ENCODE data around the gene CDS1. TPM values are rescaled to one million over a fixed set of nuclear protein-coding genes. Genes with fewer than 3 reads are reported as not detected.

Gene CDS1
- total and polyA plus RNA-seq, 2 donors (not counting 3 experiments of a cell fraction or from before 2014, with no cell fraction given) = 0.01 TPM; not detected in 1

DNA sequence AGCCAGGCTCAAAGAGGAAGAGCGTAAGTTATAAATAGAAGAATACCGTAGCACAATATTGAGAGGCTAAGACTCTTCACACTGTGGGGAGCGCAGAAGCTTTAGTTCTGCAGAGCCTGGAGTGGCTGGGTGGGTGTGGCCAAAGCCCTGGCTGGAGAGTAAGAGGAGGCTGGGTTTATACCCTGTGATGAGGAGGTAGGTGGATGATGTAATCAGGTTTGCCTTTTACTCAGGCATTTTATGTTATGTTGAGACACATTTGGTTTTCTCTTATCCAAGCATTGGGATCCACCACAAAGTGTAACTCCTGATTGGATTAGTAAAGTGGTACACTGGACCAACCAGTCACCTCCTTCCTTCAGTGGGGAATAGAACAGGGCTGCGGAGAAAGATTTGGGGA is 13.9 kb downstream of the CDS1 start:
- H3K4me1 ChIP-seq (ENCODE audit: control insufficient read depth, extremely low read depth, insufficient read depth, low read length) = no peaks in the 10 kb centered on the region
- no peak overlapping the region for H3K4me3 ChIP-seq (replicated peaks in 1 of 3; ENCODE audit: insufficient read depth in 1 of 3, low read depth in 1 of 3, low read length in 3 of 3)
- H4K20me1 ChIP-seq (replicated peaks; ENCODE audit: control insufficient read depth, extremely low read depth, insufficient read depth, low read length) = no peaks in the 10 kb centered on the region
- H3K27ac ChIP-seq (ENCODE audit: insufficient read depth, low read depth, low read length) = no peak overlapping the region
- no peak overlapping the region for H3K4me2 ChIP-seq (ENCODE audit: insufficient read depth, low read length)
- POLR2A ChIA-PET = no interaction called here
- no peak overlapping the region for H2AFZ ChIP-seq (ENCODE audit: low read depth, low read length)
- no peak overlapping the region for H3K9ac ChIP-seq (replicated peaks; ENCODE audit: extremely low read depth, insufficient read depth, low read length)
- H3K9me1 ChIP-seq (replicated peaks; ENCODE audit: control insufficient read depth, extremely low read depth, insufficient read depth, low read length) = no peaks in the 10 kb centered on the region
- no peaks in the 10 kb centered on the region for H3K36me3 ChIP-seq (ENCODE audit: control insufficient read depth in 2 of 2, extremely low read depth in 1 of 2, insufficient read depth in 2 of 2, low read length in 2 of 2)
- H3K9me3 ChIP-seq (replicated peaks; ENCODE audit: control insufficient read depth, insufficient read depth, low read length) = no peaks in the 10 kb centered on the region
- no peak for DNase-seq (ENCODE audit: low read depth, low spot score)
- CTCF ChIA-PET = no interaction called here
- no peaks in the 10 kb centered on the region for H3K79me2 ChIP-seq (ENCODE audit: control insufficient read depth, insufficient read depth, low read length)
- peaks cover 5 to 6% of the 10 kb centered on the region in 2 experiments for H3K27me3 ChIP-seq (ENCODE audit: control insufficient read depth in 2 of 2, insufficient read depth in 2 of 2, low read length in 2 of 2)
- FAIRE-seq = no peak
- BruUV-seq (replicated peaks) = no TSS peak
- TF ChIP-seq MYC (IDR thresholded peaks at IDR 0.05; ENCODE audit: low read depth, low read length) (no peak), JUN (IDR thresholded peaks at IDR 0.05; ENCODE audit: borderline replicate concordance, insufficient read depth, insufficient read length, low read depth) (no peak), FOS (IDR thresholded peaks at IDR 0.05; ENCODE audit: borderline replicate concordance, insufficient read depth, low read length) (no peak), EZH2 (IDR thresholded peaks at IDR 0.05; ENCODE audit: borderline replicate concordance, low read depth, low read length, severe bottlenecking) (no peak), POLR2AphosphoS5 (IDR thresholded peaks at IDR 0.05; ENCODE audit: insufficient read depth, low read depth, low read length) (no peak), GATA2 (IDR thresholded peaks at IDR 0.05; ENCODE audit: insufficient read depth, insufficient read length, low read depth, low read length) (no peak), POLR2A (IDR thresholded peaks at IDR 0.05; ENCODE audit: low read depth, low read length) (no peak)
- TF ChIP-seq, protein P1, sequence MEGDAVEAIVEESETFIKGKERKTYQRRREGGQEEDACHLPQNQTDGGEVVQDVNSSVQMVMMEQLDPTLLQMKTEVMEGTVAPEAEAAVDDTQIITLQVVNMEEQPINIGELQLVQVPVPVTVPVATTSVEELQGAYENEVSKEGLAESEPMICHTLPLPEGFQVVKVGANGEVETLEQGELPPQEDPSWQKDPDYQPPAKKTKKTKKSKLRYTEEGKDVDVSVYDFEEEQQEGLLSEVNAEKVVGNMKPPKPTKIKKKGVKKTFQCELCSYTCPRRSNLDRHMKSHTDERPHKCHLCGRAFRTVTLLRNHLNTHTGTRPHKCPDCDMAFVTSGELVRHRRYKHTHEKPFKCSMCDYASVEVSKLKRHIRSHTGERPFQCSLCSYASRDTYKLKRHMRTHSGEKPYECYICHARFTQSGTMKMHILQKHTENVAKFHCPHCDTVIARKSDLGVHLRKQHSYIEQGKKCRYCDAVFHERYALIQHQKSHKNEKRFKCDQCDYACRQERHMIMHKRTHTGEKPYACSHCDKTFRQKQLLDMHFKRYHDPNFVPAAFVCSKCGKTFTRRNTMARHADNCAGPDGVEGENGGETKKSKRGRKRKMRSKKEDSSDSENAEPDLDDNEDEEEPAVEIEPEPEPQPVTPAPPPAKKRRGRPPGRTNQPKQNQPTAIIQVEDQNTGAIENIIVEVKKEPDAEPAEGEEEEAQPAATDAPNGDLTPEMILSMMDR (IDR thresholded peaks at IDR 0.05; ENCODE audit: extremely low read depth in 1 of 2, insufficient read depth in 1 of 2, low read depth in 1 of 2, low read length in 2 of 2) = no peak
- TF ChIP-seq, protein P2, sequence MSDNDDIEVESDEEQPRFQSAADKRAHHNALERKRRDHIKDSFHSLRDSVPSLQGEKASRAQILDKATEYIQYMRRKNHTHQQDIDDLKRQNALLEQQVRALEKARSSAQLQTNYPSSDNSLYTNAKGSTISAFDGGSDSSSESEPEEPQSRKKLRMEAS (IDR thresholded peaks at IDR 0.05; ENCODE audit: insufficient read depth, insufficient read length) = no peak
- dilution Hi-C loops (cut with MboI; ENCODE audit: extremely low pct_ligation_motif_present, low sequenced_read_pairs) (no loop called here), intact Hi-C loops (cut with micrococcal nuclease) (no loop called here)
